Naive thymus-derived CD8-positive, alpha-beta T cell (primary cell): ENCODE results near the gene NR0B2. TPM values are rescaled to one million over a fixed set of nuclear protein-coding genes. Genes with fewer than 3 reads are reported as not detected.
"Not testable (repeated sequence)": the region's sequence is repeated elsewhere in the genome, so short reads cannot be mapped to it uniquely, and the experiment has no call there.

Source experiments
- ATAC-seq, 2 donors: fragments of 150-1000 bp; cut with Tn5 transposase in 1 of 2; sonication (Bioruptor Pico), chemical (Tn5 transposase) in 1 of 2; 1 replicate in 1 of 2; 2 replicates in 1 of 2; pipeline ENCODE4 v1.10.0; 2021; ENCODE audit warnings: mild to moderate bottlenecking in 2 of 2, moderate library complexity in 2 of 2
- POLR2A ChIA-PET: fragments of 350-600 bp; sonication (Branson Sonifier 250); formaldehyde crosslinking; loops from one replicate; lab custom pipeline; 2021; ENCODE audit warnings: antibody characterized with exemption; lab: Charles Lee
- DNase-seq, 10 donors: peaks; one replicate each; pipeline versions ENCODE4 v3.0.0 to v3.0.0-alpha.2; 2020 to 2022
- H3K27ac Mint-ChIP-seq, 10 donors: one replicate each; pipeline ENCODE4 v1.8.0; 2020 to 2022; ENCODE audit warnings: mild to moderate bottlenecking in 10 of 10, mixed read lengths in 10 of 10, moderate library complexity in 4 of 10, inconsistent platforms in 1 of 10
- H3K27me3 Mint-ChIP-seq, 5 donors: one replicate each; pipeline ENCODE4 v1.8.0; 2021 to 2022; ENCODE audit warnings: mixed read lengths in 5 of 5
- H3K36me3 Mint-ChIP-seq, 3 donors: one replicate each; pipeline ENCODE4 v1.8.0; 2020 to 2022; ENCODE audit warnings: mixed read lengths in 3 of 3, mild to moderate bottlenecking in 2 of 3, inconsistent platforms in 1 of 3
- H3K4me1 Mint-ChIP-seq, 4 donors: one replicate each; pipeline ENCODE4 v1.8.0; 2021 to 2022; ENCODE audit warnings: mixed read lengths in 4 of 4
- H3K4me3 Mint-ChIP-seq, 10 donors: one replicate each; pipeline ENCODE4 v1.8.0; 2020 to 2022; ENCODE audit warnings: mild to moderate bottlenecking in 10 of 10, mixed read lengths in 10 of 10, moderate library complexity in 6 of 10, inconsistent platforms in 1 of 10
- H3K9me3 Mint-ChIP-seq, 9 donors: one replicate each; pipeline ENCODE4 v1.8.0; 2020 to 2022; ENCODE audit warnings: mixed read lengths in 9 of 9, mild to moderate bottlenecking in 3 of 9, inconsistent platforms in 1 of 9, moderate library complexity in 1 of 9
- polyA plus RNA-seq, 3 donors: library from polyadenylated mRNA; unstranded; fragments of 300-500 nt; fragmentation: Illumina TruSeq; gene quantifications; one replicate each; pipeline ENCODE4 v1.2.3, GENCODE V29; 2021
- total RNA-seq, 8 experiments: library from RNA in 2 of 8; stranded (reverse) in 2 of 8; gene quantifications; one replicate each; pipeline ENCODE4 v1.2.3 and lab custom pipeline; 2021 to 2026

The NR0B2 gene
- total and polyA plus RNA-seq, 5 experiments from 2014 or later: 0.18 TPM; not detected in 4

- H3K27ac Mint-ChIP-seq: peak overlapping the region in 6 of 10 donors; percentile 0 to 65 (median 34)
- POLR2A ChIA-PET: interaction anchor here (0.5 to 0.7 kb wide), 2 partner anchors 100 to 333 kb away, joined by 3 to 7 read pairs; no protein-coding TSS in a partner anchor
- no peak overlapping the region for H3K4me3 Mint-ChIP-seq
- no peaks in the 10 kb centered on the region for H3K27me3 Mint-ChIP-seq
- DNase-seq: no peak
- peaks cover 6 to 24% (median 16%) of the 10 kb centered on the region in 4 donors for H3K4me1 Mint-ChIP-seq
- no peaks in the 10 kb centered on the region for H3K9me3 Mint-ChIP-seq
- H3K36me3 Mint-ChIP-seq: peaks cover 8 to 86% (median 15%) of the 10 kb centered on the region in 3 donors
- no peak for ATAC-seq
Measured at GRCh38 chr1:26882696-26883463, 30.9 kb downstream of the NR0B2 start.

- DNase-seq, ATAC-seq, H3K4me3 Mint-ChIP-seq, H3K27me3 Mint-ChIP-seq, H3K27ac Mint-ChIP-seq, H3K9me3 Mint-ChIP-seq: not testable (repeated sequence)
- peaks cover 8 to 76% (median 11%) of the 10 kb centered on the region in 3 donors for H3K36me3 Mint-ChIP-seq
- POLR2A ChIA-PET: interaction anchor here (1.0 to 2.1 kb wide), 2 partner anchors 8 to 40 kb away, joined by 3 to 13 read pairs; partner anchors contain the start of gene GPN2
- peaks cover 0 to 17% (median 14%) of the 10 kb centered on the region in 4 donors for H3K4me1 Mint-ChIP-seq
Measured at GRCh38 chr1:26881611-26882010, 32.2 kb downstream of the NR0B2 start.

- peaks cover 0 to 12% (median 11%) of the 10 kb centered on the region in 4 donors for H3K4me1 Mint-ChIP-seq
- no peaks in the 10 kb centered on the region for H3K9me3 Mint-ChIP-seq
- no peak overlapping the region for H3K27ac Mint-ChIP-seq
- DNase-seq (no peak), ATAC-seq (no peak)
- no peak overlapping the region for H3K4me3 Mint-ChIP-seq
- no peaks in the 10 kb centered on the region for H3K27me3 Mint-ChIP-seq
- POLR2A ChIA-PET: interaction anchor here (2.1 kb wide), 1 partner anchor 10 kb away, joined by 13 read pairs; the partner anchor contains the start of gene GPN2
- H3K36me3 Mint-ChIP-seq: peaks cover 7 to 68% (median 8%) of the 10 kb centered on the region in 3 donors
Measured at GRCh38 chr1:26879793-26880192, 34.0 kb downstream of the NR0B2 start.

- ATAC-seq: no peak
- no peak for DNase-seq
- Mint-ChIP-seq H3K27ac (no peak overlapping the region), H3K36me3 (peaks cover 0 to 48% (median under 1%) of the 10 kb centered on the region in 3 donors), H3K4me3 (no peak overlapping the region), H3K4me1 (peaks cover 0 to 3% (median under 1%) of the 10 kb centered on the region in 4 donors), H3K9me3 (no peaks in the 10 kb centered on the region), H3K27me3 (no peaks in the 10 kb centered on the region)
- POLR2A ChIA-PET: interaction anchor here (0.5 to 1.0 kb wide), 2 partner anchors 23 to 194 kb away, joined by 3 read pairs; partner anchors contain the start of gene GPATCH3
Measured at GRCh38 chr1:26877326-26877725, 36.4 kb downstream of the NR0B2 start.

- POLR2A ChIA-PET: no interaction called here
- ATAC-seq (no peak), DNase-seq (no peak)
- no peak overlapping the region for H3K4me3 Mint-ChIP-seq
- no peak overlapping the region for H3K27ac Mint-ChIP-seq
- no peaks in the 10 kb centered on the region for H3K27me3 Mint-ChIP-seq
- no peaks in the 10 kb centered on the region for H3K9me3 Mint-ChIP-seq
- H3K36me3 Mint-ChIP-seq: peaks cover 0 to 29% (median 0%) of the 10 kb centered on the region in 3 donors
- peaks cover 0 to 3% (median 0%) of the 10 kb centered on the region in 4 donors for H3K4me1 Mint-ChIP-seq
Measured at GRCh38 chr1:26874896-26875295, 38.9 kb downstream of the NR0B2 start.

- H3K9me3 Mint-ChIP-seq, H3K4me1 Mint-ChIP-seq, ATAC-seq, H3K27me3 Mint-ChIP-seq, H3K4me3 Mint-ChIP-seq, H3K27ac Mint-ChIP-seq, DNase-seq: not testable (repeated sequence)
- POLR2A ChIA-PET: interaction anchor here (0.7 kb wide), 1 partner anchor 245 kb away, joined by 4 read pairs; no protein-coding TSS in a partner anchor
- H3K36me3 Mint-ChIP-seq: peaks cover 0 to 15% (median 0%) of the 10 kb centered on the region in 3 donors
Measured at GRCh38 chr1:26873097-26873496, 40.7 kb downstream of the NR0B2 start.

- H3K27me3 Mint-ChIP-seq: no peaks in the 10 kb centered on the region
- peak overlapping the region; percentile 86 to 99 (median 94) for H3K27ac Mint-ChIP-seq
- H3K9me3 Mint-ChIP-seq: no peaks in the 10 kb centered on the region
- POLR2A ChIA-PET: interaction anchor here (0.5 to 2.1 kb wide), 20 partner anchors 9 to 1619 kb away, joined by 3 to 23 read pairs (median 4); partner anchors contain the start of genes GPATCH3, GPN2, HMGN2 and PIGV
- no peaks in the 10 kb centered on the region for H3K36me3 Mint-ChIP-seq
- H3K4me3 Mint-ChIP-seq: peak overlapping the region; percentile 87 to 100 (median 98)
- peaks cover 10 to 29% (median 24%) of the 10 kb centered on the region in 4 donors for H3K4me1 Mint-ChIP-seq
- peak; percentile 92 to 94 for ATAC-seq
- DNase-seq: peak; percentile 88 to 96 (median 93)
Measured at GRCh38 chr1:26864610-26865480, 48.9 kb downstream of the NR0B2 start.

GRCh38 chr1:26863685-26864077, 50.1 kb downstream of the NR0B2 start:
- ATAC-seq (no peak), DNase-seq (peak in 1 of 10 donors; percentile 5)
- H3K9me3 Mint-ChIP-seq: no peaks in the 10 kb centered on the region
- POLR2A ChIA-PET: interaction anchor here (2.0 kb wide), 1 partner anchor 8 kb away, joined by 6 read pairs; no protein-coding TSS in a partner anchor
- peaks cover 10 to 29% (median 24%) of the 10 kb centered on the region in 4 donors for H3K4me1 Mint-ChIP-seq
- peak overlapping the region; percentile 15 to 100 (median 97) for H3K4me3 Mint-ChIP-seq
- H3K27ac Mint-ChIP-seq: peak overlapping the region in 4 of 10 donors; percentile 24 to 95 (median 91)
- H3K36me3 Mint-ChIP-seq: no peaks in the 10 kb centered on the region
- no peaks in the 10 kb centered on the region for H3K27me3 Mint-ChIP-seq

- peak in 5 of 10 donors; percentile 11 to 28 (median 20) for DNase-seq
- Mint-ChIP-seq H3K9me3 (no peaks in the 10 kb centered on the region), H3K4me3 (peak within 1 kb of the TSS; percentile 87 to 100 (median 98)), H3K27ac (peak within 1 kb of the TSS in 8 of 10 donors; percentile 24 to 95 (median 78)), H3K36me3 (no peaks in the 10 kb centered on the region), H3K4me1 (peaks cover 10 to 29% (median 24%) of the 10 kb centered on the region in 4 donors), H3K27me3 (no peaks in the 10 kb centered on the region)
- no peak for ATAC-seq
- POLR2A ChIA-PET: interaction anchor here (0.5 to 2.0 kb wide), 5 partner anchors 7 to 323 kb away, joined by 3 to 6 read pairs (median 3); partner anchors contain the start of gene GPN2
Measured at GRCh38 chr1:26862781-26863684, 50.7 kb downstream of the NR0B2 start, which contains the start of gene SFN. TSS of gene SFN (plus strand) at chr1:26863149. CDS start at chr1:26863213, 64 bp downstream.

- H3K36me3 Mint-ChIP-seq: peaks cover 0 to 1% (median 0%) of the 10 kb centered on the region in 3 donors
- H3K4me1 Mint-ChIP-seq: peaks cover 10 to 29% (median 24%) of the 10 kb centered on the region in 4 donors
- H3K27me3 Mint-ChIP-seq: no peaks in the 10 kb centered on the region
- ATAC-seq (no peak), DNase-seq (no peak)
- H3K4me3 Mint-ChIP-seq: peak overlapping the region in 4 of 10 donors; percentile 4 to 37 (median 20)
- no peaks in the 10 kb centered on the region for H3K9me3 Mint-ChIP-seq
- POLR2A ChIA-PET: interaction anchor here (0.6 to 1.4 kb wide), 3 partner anchors 22 to 322 kb away, joined by 3 to 4 read pairs (median 3); partner anchors contain the start of gene GPN2
- H3K27ac Mint-ChIP-seq: no peak overlapping the region
Measured at GRCh38 chr1:26861889-26862378, 51.8 kb downstream of the NR0B2 start.
